SIG-M5 (cell line): ENCODE results near the gene ENOX1.

Experiments used
- DNase-seq: peaks from one replicate; lab custom pipeline; 2025; lab: John Stamatoyannopoulos, UW

ENOX1 gene

GRCh38 chr13:43487461-43487860 lies 299.3 kb downstream of the ENOX1 start:
- DNase-seq = no peak

GRCh38 chr13:43484432-43485225 lies 302.1 kb downstream of the ENOX1 start:
- DNase-seq = no peak

GRCh38 chr13:43483930-43484329 lies 302.8 kb downstream of the ENOX1 start:
- no peak for DNase-seq

- DNase-seq = no peak
Observed at GRCh38 chr13:43482641-43483040, 304.1 kb downstream of the ENOX1 start.

GRCh38 chr13:43482026-43482425 lies 304.7 kb downstream of the ENOX1 start:
- DNase-seq = no peak

GRCh38 chr13:43478902-43479301 lies 307.9 kb downstream of the ENOX1 start:
- DNase-seq = no peak

- no peak for DNase-seq
Observed at GRCh38 chr13:43478211-43478610, 308.6 kb downstream of the ENOX1 start.

GRCh38 chr13:43475140-43475539 lies 311.6 kb downstream of the ENOX1 start:
- DNase-seq = no peak

- DNase-seq = no peak
Observed at GRCh38 chr13:43473437-43473836, 313.3 kb downstream of the ENOX1 start.

GRCh38 chr13:43472980-43473379 lies 313.8 kb downstream of the ENOX1 start:
- DNase-seq = no peak

- no peak for DNase-seq
Observed at GRCh38 chr13:43472339-43472738, 314.4 kb downstream of the ENOX1 start.

- DNase-seq = no peak
Observed at GRCh38 chr13:43470610-43471009, 316.2 kb downstream of the ENOX1 start.

GRCh38 chr13:43469791-43470190 lies 317.0 kb downstream of the ENOX1 start:
- DNase-seq = no peak

GRCh38 chr13:43464578-43465264 lies 322.1 kb downstream of the ENOX1 start:
- DNase-seq = no peak

- DNase-seq = no peak
Observed at GRCh38 chr13:43448605-43449336, 338.0 kb downstream of the ENOX1 start.

GRCh38 chr13:43446126-43446525 lies 340.6 kb downstream of the ENOX1 start:
- no peak for DNase-seq

GRCh38 chr13:43445668-43446067 lies 341.1 kb downstream of the ENOX1 start:
- no peak for DNase-seq

- DNase-seq = no peak
Observed at GRCh38 chr13:43444081-43444480, 342.7 kb downstream of the ENOX1 start.

- DNase-seq = no peak
Observed at GRCh38 chr13:43441899-43442499, 344.8 kb downstream of the ENOX1 start.

- no peak for DNase-seq
Observed at GRCh38 chr13:43441464-43441863, 345.3 kb downstream of the ENOX1 start.

- no peak for DNase-seq
Observed at GRCh38 chr13:43434191-43434590, 352.6 kb downstream of the ENOX1 start.

- DNase-seq = no peak
Observed at GRCh38 chr13:43433691-43434141, 353.1 kb downstream of the ENOX1 start.
